Lung (tissue), 12 donors: Measurements from ENCODE around the gene DRAM2. TPM values are rescaled to one million over a fixed set of nuclear protein-coding genes. Genes with fewer than 3 reads are reported as not detected.

Experiments
- ATAC-seq: fragments of 200-7000 bp; cut with Tn5 transposase; one replicate; pipeline ENCODE4 v1.9.1; 2020; ENCODE audit warnings: moderate number of reproducible peaks; ENCODE audit not compliant: insufficient read depth, low FRiP score
- DNase-seq, 3 donors: peaks; one replicate each; pipeline ENCODE4 v3.0.0-alpha.2; 2013 to 2017
- H3K27ac ChIP-seq, 2 donors: one replicate each; pipeline ENCODE4 v1.5.1; 2013; ENCODE audit warnings: mild to moderate bottlenecking in 2 of 2, moderate library complexity in 2 of 2, control low read depth in 1 of 2, inconsistent platforms in 1 of 2, low read depth in 1 of 2, low read length in 1 of 2
- H3K27me3 ChIP-seq, 3 donors: one replicate each; pipeline ENCODE4 v1.5.1; 2013; ENCODE audit warnings: low read length in 2 of 3; ENCODE audit not compliant: control insufficient read depth in 3 of 3, insufficient read depth in 3 of 3
- H3K36me3 ChIP-seq, 4 donors: one replicate each; pipeline ENCODE4 v1.5.1; 2013; ENCODE audit warnings: low read length in 4 of 4, mild to moderate bottlenecking in 1 of 4, moderate library complexity in 1 of 4; ENCODE audit not compliant: control insufficient read depth in 4 of 4, insufficient read depth in 4 of 4
- H3K4me1 ChIP-seq, 5 donors: one replicate each; pipeline ENCODE4 v1.5.1; 2013; ENCODE audit warnings: low read length in 5 of 5, mild to moderate bottlenecking in 2 of 5, moderate library complexity in 1 of 5; ENCODE audit not compliant: control insufficient read depth in 5 of 5, insufficient read depth in 5 of 5
- H3K4me3 ChIP-seq: one replicate; pipeline ENCODE4 v1.5.1; 2013; ENCODE audit warnings: mild to moderate bottlenecking, control low read depth, moderate library complexity
- H3K9ac ChIP-seq, 2 donors: one replicate each; pipeline ENCODE4 v1.5.1; 2013; ENCODE audit warnings: low read length in 2 of 2, control low read depth in 1 of 2; ENCODE audit not compliant: insufficient read depth in 1 of 2
- H3K9me3 ChIP-seq, 4 donors: one replicate each; pipeline ENCODE4 v1.5.1; 2013; ENCODE audit warnings: low read length in 3 of 4, mild to moderate bottlenecking in 1 of 4, moderate library complexity in 1 of 4; ENCODE audit not compliant: control insufficient read depth in 4 of 4, insufficient read depth in 3 of 4
- CTCF ChIP-seq: IDR thresholded peaks from 2 replicates; pipeline ENCODE4 v1.5.1; 2012; ENCODE audit warnings: mild to moderate bottlenecking; ENCODE audit errors: control extremely low read depth, extremely low read depth
- WGBS, 2 donors: extraction: QIAGEN DNeasy Blood & Tissue Kit; methylation state at CpG; one replicate each; pipeline ENCODE4 v1.1.7; 2013; 5-methylcytosine and 5-hydroxymethylcytosine counted together
- polyA plus RNA-seq, 2 donors: library from polyadenylated mRNA; stranded (reverse); fragments of 200-250 nt; gene quantifications; one replicate each; pipeline ENCODE4 v1.2.1, GENCODE V29; 2013
- total RNA-seq, 2 donors: library from RNA; depleted of rRNA in 1 of 2; stranded (reverse); fragments of >200 nt in 1 of 2; gene quantifications; one replicate each; pipeline ENCODE4 v1.2.1, GENCODE V29; 2014 to 2021
- donor health status: control.
- donor health status: control.
- donor health status: Bipolar disorder and iron deficiency.
- donor health status: healthy.
- donor health status: DM: yes; HTN: yes; CAD: no.

Gene DRAM2
- total and polyA plus RNA-seq, 4 donors: 28.2 to 76.1 (median 40.4) TPM

- H3K27ac ChIP-seq: no peak overlapping the region
- ATAC-seq (no peak), DNase-seq (no peak)
- peaks cover 0 to 2% (median 0%) of the 10 kb centered on the region in 4 donors for H3K9me3 ChIP-seq
- no peaks in the 10 kb centered on the region for H3K27me3 ChIP-seq
- peaks cover 2 to 26% (median 6%) of the 10 kb centered on the region in 4 donors for H3K36me3 ChIP-seq
- no peak overlapping the region for H3K9ac ChIP-seq
- H3K4me1 ChIP-seq: no peaks in the 10 kb centered on the region
- no peak for TF ChIP-seq CTCF
- H3K4me3 ChIP-seq: no peak overlapping the region
Measured at GRCh38 chr1:111174070-111174469, 34.2 kb upstream of the DRAM2 start.

GRCh38 chr1:111172463-111172862, 32.6 kb upstream of the DRAM2 start:
- peaks cover 0 to 2% (median 0%) of the 10 kb centered on the region in 4 donors for H3K9me3 ChIP-seq
- no peak overlapping the region for H3K27ac ChIP-seq
- H3K27me3 ChIP-seq: no peaks in the 10 kb centered on the region
- ATAC-seq (no peak), DNase-seq (no peak)
- no peak for TF ChIP-seq CTCF
- H3K36me3 ChIP-seq: peaks cover 2 to 35% (median 6%) of the 10 kb centered on the region in 4 donors
- H3K9ac ChIP-seq: no peak overlapping the region
- no peaks in the 10 kb centered on the region for H3K4me1 ChIP-seq
- no peak overlapping the region for H3K4me3 ChIP-seq

GRCh38 chr1:111164151-111164550, 24.3 kb upstream of the DRAM2 start:
- WGBS, 2 donors: 95 to 98% methylated on average over 2 of the region's 2 CpGs
- ATAC-seq (no peak), DNase-seq (no peak)
- Histone ChIP-seq H3K4me3 (no peak overlapping the region), H3K27ac (no peak overlapping the region), H3K9ac (no peak overlapping the region), H3K4me1 (peaks cover 0 to 17% (median 4%) of the 10 kb centered on the region in 5 donors), H3K9me3 (no peaks in the 10 kb centered on the region), H3K36me3 (peaks cover 0 to 27% (median 7%) of the 10 kb centered on the region in 4 donors), H3K27me3 (no peaks in the 10 kb centered on the region)
- TF ChIP-seq CTCF: no peak

GRCh38 chr1:111163363-111163762, 23.5 kb upstream of the DRAM2 start:
- 96 to 97% methylated on average over 4 of the region's 4 CpGs for WGBS, 2 donors
- Histone ChIP-seq H3K4me1 (peaks cover 0 to 17% (median 4%) of the 10 kb centered on the region in 5 donors), H3K36me3 (peaks cover 0 to 20% (median 7%) of the 10 kb centered on the region in 4 donors), H3K9me3 (no peaks in the 10 kb centered on the region), H3K27me3 (no peaks in the 10 kb centered on the region), H3K27ac (no peak overlapping the region), H3K4me3 (no peak overlapping the region), H3K9ac (no peak overlapping the region)
- ATAC-seq (no peak), DNase-seq (no peak)
- TF ChIP-seq CTCF: no peak
